ENCODE results near the gene BTG1. TPM values are rescaled to one million over a fixed set of nuclear protein-coding genes. Genes with fewer than 3 reads are reported as not detected.

The BTG1 gene
- total and polyA plus RNA-seq, 9 of the 15 experiments (the other 6 are each of a cell fraction or from before 2014, with no cell fraction given): 3.7 to 28.6 (median 7.4) TPM

- no peak for TF ChIP-seq PREB (CRISPR knock-in tag; IDR thresholded peaks at IDR 0.05)
- TF ChIP-seq E2F4 (CRISPR knock-in tag; IDR thresholded peaks at IDR 0.05; ENCODE audit: low read depth): no peak
- no peak for TF ChIP-seq BCOR (IDR thresholded peaks at IDR 0.05)
- no peak for TF ChIP-seq ASH1L (IDR thresholded peaks at IDR 0.05; ENCODE audit: borderline replicate concordance, low read depth, partially characterized antibody)
- peak; percentile 59; the same call in 1 of the 2 replicates for TF ChIP-seq ZNF584 (CRISPR knock-in tag; IDR thresholded peaks at IDR 0.05; ENCODE audit: low read depth)
- no peak for TF ChIP-seq NELFE (IDR thresholded peaks at IDR 0.05; ENCODE audit: insufficient read depth, insufficient read length)
- no peak for TF ChIP-seq SRSF3 (IDR thresholded peaks at IDR 0.05; ENCODE audit: insufficient read depth, low read length)
- TF ChIP-seq POLR2A (conservative IDR thresholded peaks at IDR 0.05): no peak
- no peak for TF ChIP-seq KDM5B (IDR thresholded peaks at IDR 0.05; ENCODE audit: insufficient replicate concordance, low read depth, low read length)
- TF ChIP-seq MBD2 (IDR thresholded peaks at IDR 0.05; ENCODE audit: borderline replicate concordance, low read depth): no peak
- no peak for TF ChIP-seq VEZF1 (CRISPR knock-in tag; IDR thresholded peaks at IDR 0.05)
- no peak for TF ChIP-seq ARID4B (CRISPR knock-in tag; IDR thresholded peaks at IDR 0.05)
- TF ChIP-seq ZNF175 (CRISPR knock-in tag; IDR thresholded peaks at IDR 0.05; ENCODE audit: low read depth): peak; percentile 19; the same call in 1 of the 2 replicates
- no peak for TF ChIP-seq ZNF561 (CRISPR knock-in tag; conservative IDR thresholded peaks at IDR 0.05)
- TF ChIP-seq LEF1 (IDR thresholded peaks at IDR 0.05): no peak
- no peak for TF ChIP-seq ZNF124 (CRISPR knock-in tag; IDR thresholded peaks at IDR 0.05)
- no peak for TF ChIP-seq BDP1 (IDR thresholded peaks at IDR 0.05; ENCODE audit: insufficient read depth, insufficient read length)
- TF ChIP-seq HNRNPLL (IDR thresholded peaks at IDR 0.05; ENCODE audit: low read depth, low read length, poor library complexity, severe bottlenecking): no peak
Observed at GRCh38 chr12:92136965-92137721, 8.5 kb downstream of the BTG1 start (continued).

All from K562 (cell line).